HG03565 (cell line): ENCODE data around the gene IGSF5.

ENCODE experiments used
- ATAC-seq: cut with Tn5 transposase; IDR thresholded peaks from one replicate; pipeline ENCODE4 v1.9.1; 2021; ENCODE audit warnings: mild to moderate bottlenecking, moderate library complexity; ENCODE audit not compliant: unreplicated experiment

Gene IGSF5

DNA sequence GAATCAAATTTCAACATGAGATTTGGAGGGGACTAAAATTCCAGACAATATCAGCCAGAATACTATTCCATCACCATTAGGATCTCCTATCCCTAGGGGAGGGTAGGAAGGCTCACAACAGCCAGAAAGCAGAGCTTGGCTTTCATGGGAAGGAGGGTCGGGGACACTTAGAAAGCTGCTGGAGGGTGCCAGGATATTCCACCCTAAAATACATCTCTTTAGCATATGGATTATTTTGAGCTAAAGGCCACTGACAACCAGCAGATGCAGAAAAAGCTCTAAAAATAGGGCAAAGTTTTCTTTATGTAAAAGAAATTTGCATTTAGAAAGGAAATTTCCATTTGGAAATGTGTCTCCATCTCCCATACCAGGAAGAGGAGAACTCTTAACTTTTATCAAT is 68.0 kb downstream of the IGSF5 start:
- no peak for ATAC-seq

DNA sequence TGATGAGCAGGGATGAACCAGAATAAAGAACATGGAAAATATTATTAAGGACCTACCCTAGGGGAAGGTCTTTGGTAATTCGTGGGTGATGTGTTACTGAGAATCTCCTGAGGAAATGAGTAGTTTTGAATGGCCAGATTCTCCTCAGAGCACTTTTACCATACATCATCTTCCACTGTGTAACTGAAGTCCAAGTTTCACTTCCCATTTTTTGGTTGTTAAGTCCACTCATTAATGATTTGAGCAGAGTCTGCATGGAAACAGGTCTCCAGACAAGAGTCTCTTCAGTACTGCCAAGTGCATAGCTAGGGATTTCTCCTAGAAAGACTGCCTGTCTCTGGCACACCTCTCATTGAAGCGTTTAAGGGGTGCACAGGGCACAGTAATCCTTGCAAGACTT is 73.6 kb downstream of the IGSF5 start:
- ATAC-seq, result no peak

DNA sequence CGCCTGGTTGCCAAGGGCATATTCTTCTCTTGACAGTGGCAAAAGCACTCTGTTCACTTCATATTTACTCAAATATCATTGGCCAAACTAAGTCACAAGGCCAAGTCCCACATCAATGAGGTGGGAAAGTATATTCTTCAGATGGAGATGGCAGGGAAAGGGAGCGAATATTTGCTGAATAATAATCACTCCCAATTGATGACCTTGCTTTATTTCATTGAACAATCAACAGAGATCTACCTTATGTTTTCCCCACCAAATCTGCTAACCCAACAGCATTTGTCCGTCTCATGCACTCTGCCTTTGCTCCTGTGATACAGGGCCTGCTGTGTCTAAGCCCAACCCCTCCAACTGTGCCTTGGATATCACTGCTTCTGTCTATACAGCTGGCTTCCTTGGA is 77.1 kb downstream of the IGSF5 start:
- no peak for ATAC-seq

DNA sequence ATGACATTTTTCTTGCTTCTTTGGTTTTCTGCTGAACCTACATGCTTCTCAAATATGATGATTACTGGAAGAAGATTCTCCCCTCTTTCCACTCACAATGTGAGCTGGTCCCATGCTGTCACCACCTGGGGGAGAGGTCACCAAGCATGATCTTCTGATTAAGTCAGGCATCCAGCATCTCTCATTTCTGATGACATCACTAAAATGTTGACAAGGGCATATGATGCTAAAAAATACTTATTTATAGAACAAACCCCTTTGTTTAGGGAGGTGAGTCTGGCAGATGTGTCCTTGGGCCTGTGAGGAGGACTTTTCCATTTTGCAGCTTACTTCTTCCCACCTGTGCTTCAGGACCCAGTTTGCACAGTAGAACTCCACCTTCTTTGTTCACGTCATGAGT is 80.3 kb downstream of the IGSF5 start:
- no peak for ATAC-seq

DNA sequence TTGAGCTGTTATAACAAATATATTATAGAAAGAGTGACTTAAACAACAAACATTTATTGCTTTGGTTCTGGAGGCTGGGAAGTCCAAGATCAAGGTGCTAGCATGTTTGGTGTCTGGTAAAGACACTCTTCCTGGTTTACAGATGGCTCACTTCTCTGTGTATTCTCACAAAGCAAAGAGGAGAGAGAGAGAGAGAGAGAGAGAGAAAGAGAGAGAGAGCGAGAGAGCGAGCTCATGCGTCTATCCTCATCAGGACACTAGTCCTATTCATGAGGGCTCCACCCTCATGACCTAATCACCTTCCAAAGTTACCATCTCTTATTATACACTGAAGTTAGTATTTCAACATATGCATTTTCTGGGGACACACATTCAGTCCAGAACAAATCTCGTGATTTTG is 89.6 kb downstream of the IGSF5 start:
- ATAC-seq, result no peak

DNA sequence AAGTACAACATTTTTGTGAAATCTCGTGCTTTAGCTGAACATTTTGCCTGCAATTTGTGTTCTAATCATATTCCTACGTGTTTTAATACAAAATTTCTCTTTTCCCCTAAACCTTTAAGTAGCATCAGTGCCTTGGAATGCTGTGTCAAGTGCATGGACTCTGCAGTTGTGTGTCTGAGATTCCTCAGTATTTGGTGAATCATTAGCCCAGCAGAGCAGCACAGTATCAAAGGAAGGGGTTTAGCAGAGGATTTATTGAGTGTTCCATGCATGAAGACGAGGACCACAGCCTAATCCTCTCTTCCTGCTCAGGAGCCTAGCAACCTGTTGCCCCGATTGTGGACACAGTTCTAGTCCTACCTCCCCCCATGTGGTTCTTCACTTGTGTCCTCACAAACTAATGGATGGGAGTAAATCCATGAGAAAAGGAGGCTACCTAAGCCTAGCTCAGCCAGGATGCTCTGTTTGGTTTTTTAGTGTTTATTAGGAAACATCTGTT is 92.9 kb downstream of the IGSF5 start:
- ATAC-seq, result no peak

DNA sequence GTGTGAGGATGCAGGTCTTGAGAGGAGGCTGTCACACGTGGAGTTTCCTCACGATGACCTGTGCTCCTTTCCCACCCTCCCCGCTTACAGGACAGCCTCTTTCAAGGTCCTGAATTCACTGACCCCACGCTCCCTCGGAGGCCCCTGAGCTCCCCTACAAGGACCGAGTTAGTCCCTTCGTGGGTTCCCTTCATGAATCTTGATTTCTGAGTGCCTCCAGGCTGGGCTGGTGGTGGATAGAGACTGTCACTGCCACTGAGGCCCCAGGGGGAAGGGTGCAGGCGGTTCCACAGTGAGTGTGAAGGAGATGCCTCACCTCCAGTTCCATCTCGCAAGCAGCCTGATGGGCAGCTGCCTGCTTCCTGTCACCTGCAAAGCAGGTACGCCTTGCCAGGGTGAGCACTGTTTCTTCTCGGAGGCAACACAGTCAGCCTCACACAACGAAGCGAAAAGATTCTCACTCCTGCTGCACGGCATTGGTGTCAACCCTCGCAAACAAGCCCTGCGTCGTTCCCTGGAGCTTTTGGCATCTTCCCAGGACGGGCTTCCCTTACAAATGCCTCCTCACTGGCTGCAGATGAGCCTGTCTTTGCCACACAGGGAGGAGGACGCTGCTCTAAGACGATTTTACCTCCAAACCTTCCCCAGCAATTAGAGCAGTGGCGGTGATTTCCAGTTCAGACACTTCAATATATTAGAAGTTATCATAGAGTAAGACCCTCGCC is 95.6 kb downstream of the IGSF5 start:
- no peak for ATAC-seq

DNA sequence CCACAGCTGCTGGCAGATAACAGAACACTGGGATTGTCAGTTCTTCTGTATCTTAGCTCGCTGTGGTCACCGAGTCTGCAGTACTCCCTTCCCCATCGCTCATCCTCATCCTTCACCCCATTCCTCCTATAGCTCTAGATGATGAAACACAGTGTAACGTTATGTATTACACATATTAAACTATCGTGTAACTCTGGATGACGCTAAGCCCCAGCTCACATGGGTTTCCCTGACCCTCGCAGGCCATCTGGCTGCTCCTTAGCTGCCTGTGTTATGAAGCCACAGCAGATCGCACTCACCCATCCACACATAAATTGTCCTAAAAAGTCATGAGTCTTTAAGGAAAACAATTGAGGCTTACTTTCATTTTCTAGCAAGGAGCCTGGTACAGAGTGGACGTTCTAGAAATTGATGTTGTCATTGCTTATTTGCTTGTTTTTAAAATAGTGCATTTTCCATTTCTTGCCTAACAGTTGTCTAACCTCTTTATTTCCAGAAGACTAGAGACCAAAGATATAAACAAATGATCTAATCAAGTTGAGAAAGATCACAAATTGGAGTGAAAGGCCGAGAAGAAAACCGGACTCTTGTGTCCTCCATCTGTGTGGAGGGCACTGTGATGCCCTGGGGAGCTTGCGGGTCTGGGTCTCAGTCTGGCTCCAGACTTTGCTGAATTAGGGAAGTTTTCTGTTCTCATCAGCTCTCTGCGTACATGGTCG is 97.9 kb downstream of the IGSF5 start:
- no peak for ATAC-seq

DNA sequence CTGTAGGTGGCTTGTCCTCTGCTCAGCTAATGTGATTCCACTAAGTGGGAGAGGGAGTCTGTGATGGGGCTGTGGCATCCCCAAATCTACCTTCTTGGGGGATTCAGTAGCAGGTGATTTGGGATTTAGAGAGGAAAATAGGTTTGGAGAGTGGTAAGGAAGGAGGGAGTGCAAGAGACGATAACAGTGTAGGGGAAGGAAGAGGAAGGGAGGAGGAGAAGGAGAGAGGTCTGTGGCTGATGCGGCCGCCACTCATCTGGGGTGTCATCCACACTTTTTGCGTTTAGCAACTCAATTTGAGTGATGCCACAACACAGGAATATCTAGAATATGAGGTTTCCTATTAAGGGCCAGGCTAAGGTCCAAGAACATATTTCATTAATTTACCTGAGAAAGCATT is 98.5 kb downstream of the IGSF5 start:
- ATAC-seq, result no peak

DNA sequence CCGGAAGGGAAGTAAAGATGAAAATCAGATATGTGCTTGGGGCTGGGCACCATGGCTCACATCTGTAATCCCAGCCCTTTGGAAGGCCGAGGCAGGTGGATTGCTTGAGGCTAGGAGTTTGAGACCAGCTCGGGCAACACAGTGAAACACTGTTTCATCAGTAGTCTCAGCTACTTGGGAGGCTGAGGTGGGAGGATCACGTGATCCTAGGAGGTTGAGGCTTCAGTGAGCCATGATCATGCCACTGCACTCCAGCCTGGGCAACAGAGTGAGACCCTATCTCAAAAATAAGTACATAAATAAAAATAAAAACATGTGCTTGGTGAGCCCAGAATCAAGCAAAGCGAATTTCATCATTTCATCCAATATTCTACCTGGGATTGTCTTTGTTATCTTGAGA is 98.9 kb downstream of the IGSF5 start:
- no peak for ATAC-seq

DNA sequence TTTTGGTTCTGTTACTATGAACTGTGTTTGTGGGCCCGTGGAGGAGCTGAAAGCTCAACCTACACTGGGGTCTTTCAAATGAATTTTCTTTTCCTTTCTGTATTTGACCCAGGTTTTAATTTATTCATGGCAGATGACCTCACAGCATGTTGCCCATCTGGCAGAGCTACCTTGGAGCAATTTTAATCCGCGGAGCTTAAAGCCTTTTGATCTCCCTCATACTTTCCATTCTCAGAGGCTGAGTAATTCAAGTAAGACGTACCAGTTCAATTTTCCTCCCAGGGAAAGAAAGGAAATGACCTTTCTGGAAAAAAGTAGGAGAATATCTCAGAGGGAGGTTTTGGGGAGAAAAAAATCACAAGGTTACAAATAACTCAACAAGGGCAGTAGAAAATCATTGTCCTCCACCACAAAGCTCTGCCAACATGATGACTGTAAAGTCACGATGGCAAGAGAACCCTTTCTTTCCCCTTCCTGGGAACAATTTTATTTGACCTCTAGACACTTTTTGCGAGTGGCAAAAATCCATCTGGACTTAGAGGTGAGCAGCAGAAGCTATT is 100.7 kb downstream of the IGSF5 start:
- ATAC-seq, result no peak

DNA sequence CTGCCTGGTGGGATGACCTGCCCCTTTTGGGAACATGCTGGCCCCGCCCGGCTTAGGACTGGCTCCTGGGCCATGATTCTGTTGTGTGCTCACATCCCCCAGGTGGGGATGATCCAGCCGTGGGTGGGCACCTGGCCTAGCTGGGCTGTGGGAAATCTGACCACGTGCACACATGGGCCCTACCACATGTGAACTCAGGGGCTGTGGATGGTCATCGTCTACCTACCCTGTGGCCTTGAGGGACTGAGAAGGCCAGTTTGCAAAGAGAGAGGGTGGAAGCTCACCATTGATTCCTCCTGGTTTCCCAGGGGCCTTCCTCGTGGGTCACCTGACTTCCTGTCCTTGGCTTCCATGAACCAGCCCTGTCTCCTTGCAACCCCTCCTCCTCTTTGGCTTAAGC is 102.9 kb downstream of the IGSF5 start:
- no peak for ATAC-seq

DNA sequence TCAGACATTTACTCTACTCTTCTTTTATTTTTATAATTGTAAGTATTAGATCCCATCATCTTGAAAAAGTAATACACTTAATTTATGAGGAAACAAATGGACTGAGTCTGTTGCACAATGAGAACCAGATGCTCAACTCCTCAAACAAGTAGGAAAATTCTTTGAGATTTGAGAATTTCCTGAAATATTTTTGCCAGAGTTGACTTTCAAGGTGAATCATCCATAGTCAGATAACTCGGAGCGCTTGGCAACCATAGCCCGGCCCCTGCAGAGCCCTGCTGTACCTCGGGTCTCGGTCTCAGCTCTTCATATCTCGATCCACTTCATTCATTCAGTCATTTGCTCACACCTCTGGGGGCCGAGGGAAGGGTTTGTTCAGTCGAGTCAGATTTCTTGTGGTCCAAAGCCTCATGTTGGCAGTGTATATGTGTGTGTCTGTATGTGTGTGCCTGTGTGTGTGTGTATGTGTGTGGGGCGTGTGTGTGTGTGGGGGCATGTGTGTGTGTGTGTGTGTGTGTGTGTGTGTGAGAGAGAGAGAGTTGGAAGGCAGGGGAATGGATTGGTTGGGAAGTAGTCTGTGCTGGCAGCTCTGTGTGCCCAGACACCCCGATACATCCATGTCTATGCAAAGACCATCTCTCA is 104.2 kb downstream of the IGSF5 start:
- ATAC-seq, result no peak

DNA sequence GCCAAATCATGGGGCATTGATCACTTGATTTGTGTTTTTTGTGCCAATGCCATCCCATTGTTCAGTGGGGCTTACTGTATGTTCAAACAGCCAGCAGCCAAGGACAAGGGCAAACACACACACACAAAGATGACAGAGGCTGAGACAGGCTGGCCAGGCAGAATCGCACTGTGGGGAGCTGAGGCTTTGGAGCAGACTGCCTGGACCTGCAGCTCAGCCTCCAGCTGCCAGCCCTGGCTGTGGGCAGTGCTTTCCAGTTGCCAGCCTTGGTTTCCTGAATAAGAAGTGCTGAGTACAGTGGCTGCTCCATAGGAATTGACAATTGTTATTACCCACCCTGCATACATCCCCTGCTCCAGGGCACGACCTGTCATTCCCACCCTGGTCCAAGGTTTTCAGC is 105.3 kb downstream of the IGSF5 start:
- ATAC-seq, result no peak

DNA sequence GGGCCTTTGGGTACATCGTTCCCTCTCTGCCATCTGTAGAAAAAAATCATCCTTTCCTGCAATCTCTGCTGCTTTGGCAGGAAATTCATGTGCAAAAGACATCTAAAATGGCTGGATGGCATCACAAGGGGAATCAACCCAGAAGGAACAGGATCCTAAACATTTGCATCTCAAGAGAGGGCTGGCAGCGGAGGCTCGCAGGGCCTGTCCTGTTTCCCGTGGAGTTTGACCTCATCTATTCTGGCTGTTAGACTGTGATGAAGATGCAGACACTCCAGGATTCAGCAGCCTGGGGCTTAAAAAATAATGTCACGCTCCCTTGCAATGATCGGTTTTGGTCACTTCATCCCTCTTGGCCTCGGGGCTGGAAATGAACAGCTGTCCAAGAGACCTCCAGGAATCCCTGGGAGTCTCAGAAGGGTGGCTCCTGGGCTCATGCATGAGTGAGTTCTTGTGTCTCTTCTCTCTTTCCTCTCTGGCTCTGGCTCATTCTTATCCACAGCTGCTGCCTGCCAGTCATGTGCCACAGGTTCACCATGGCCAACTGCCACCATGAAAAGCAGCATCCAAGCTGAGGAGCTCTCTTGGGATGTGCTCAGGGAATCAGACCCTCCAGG is 106.1 kb downstream of the IGSF5 start:
- no peak for ATAC-seq
